Measurements from ENCODE around the gene ESF1.

DNA sequence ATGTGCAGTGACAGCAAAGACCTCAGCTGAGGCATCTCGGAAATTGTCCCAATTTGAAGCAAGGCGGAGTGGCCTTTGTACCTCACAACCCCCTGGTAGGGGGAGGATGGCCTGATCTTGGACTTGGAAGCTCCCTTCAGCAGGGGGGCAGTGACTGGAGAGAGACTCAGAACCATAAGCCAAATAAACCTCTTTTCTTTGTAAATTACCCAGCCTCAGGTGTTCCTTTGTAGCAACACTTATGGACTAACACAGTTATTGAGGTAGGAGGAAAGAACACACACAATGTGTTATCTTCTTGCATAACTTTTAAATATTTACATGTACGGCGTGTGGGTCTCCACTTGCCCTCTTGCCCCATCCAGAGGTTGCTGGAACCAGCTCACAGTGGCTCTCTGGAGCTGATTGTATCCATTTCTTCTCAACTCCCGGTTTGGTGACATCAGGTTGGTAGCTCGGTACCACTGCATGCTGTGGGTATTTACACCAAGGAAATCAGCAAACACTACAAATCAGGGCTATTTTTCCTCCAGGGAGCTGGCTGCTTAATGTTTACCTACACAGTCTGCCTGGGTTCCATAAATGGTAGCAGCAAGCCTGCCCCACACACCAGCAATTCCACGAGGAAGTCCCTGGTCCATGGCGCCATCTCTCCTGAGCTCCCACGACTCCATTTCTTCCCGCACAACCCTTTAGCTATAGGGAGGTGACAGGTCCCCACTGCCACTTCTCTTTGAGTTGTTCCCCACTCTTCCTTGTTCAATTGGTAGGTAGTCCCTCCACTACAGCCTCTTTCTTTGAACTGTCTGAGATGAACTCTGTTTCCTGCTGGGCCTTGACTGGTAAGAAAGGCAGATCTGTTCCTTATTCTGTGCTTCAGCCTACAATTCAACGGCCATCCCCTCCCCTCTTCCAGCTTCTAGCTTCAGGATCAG is 91.7 kb downstream of the ESF1 start:
- TF ChIP-seq, protein P1, sequence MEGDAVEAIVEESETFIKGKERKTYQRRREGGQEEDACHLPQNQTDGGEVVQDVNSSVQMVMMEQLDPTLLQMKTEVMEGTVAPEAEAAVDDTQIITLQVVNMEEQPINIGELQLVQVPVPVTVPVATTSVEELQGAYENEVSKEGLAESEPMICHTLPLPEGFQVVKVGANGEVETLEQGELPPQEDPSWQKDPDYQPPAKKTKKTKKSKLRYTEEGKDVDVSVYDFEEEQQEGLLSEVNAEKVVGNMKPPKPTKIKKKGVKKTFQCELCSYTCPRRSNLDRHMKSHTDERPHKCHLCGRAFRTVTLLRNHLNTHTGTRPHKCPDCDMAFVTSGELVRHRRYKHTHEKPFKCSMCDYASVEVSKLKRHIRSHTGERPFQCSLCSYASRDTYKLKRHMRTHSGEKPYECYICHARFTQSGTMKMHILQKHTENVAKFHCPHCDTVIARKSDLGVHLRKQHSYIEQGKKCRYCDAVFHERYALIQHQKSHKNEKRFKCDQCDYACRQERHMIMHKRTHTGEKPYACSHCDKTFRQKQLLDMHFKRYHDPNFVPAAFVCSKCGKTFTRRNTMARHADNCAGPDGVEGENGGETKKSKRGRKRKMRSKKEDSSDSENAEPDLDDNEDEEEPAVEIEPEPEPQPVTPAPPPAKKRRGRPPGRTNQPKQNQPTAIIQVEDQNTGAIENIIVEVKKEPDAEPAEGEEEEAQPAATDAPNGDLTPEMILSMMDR (IDR thresholded peaks at IDR 0.05), result no peak
- no peak for TF ChIP-seq CHD4 (IDR thresholded peaks at IDR 0.05; ENCODE audit: borderline replicate concordance)
- TF ChIP-seq JUNB (IDR thresholded peaks at IDR 0.05), result no peak

All from A549 (cell line).